ENCODE measurements around the gene FBRS.

The FBRS gene

DNA sequence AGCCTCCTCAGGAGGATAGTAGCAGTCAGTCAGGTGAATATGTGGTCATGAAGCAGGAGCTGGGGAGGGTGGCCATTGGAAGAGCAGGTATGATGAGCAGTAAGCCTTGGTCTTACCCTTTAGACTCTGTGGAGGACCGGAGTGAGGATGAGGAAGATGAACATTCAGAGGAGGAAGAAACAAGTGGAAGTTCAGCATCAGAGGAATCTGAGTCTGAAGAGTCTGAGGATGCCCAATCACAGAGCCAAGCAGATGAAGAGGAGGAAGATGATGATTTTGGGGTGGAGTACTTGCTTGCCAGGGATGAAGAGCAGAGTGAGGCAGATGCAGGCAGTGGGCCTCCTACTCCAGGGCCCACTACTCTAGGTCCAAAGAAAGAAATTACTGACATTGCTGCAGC is 53.5 kb downstream of the FBRS start:
- Histone ChIP-seq H3K27me3 (ENCODE audit: low read length) (no peaks in the 10 kb centered on the region), H3K4me3 (ENCODE audit: insufficient read depth, low read length, poor library complexity, severe bottlenecking) (no peak overlapping the region), H3K79me2 (ENCODE audit: insufficient read depth, low read length) (0 out of 2 replicates have a peak, but pooled peaks cover 14% of the 10 kb centered on the region), H3K9me3 (ENCODE audit: insufficient read depth, low read length) (no peaks in the 10 kb centered on the region), H3K27ac (ENCODE audit: low read depth, low read length) (no peak overlapping the region), H4K20me1 (ENCODE audit: low read depth, low read length) (peaks cover 1% of the 10 kb centered on the region; the same call in 1 of the 2 replicates), H3K4me2 (ENCODE audit: low read depth, low read length, poor library complexity, severe bottlenecking) (no peak overlapping the region), H2AFZ (ENCODE audit: low read depth, low read length, severe bottlenecking) (no peak overlapping the region), H3K36me3 (ENCODE audit: low read length) (peaks cover 61% of the 10 kb centered on the region), H3F3A (ENCODE audit: insufficient read depth) (peaks cover 7% of the 10 kb centered on the region; the same call in 1 of the 2 replicates), H3K9me2 (replicated peaks; ENCODE audit: insufficient read depth, low read length) (no peaks in the 10 kb centered on the region), H3K9ac (ENCODE audit: low read length) (no peak overlapping the region)
- no peak for TF ChIP-seq EZH2phosphoT487 (conservative IDR thresholded peaks at IDR 0.05; ENCODE audit: low read length)
- TF ChIP-seq, protein P1, sequence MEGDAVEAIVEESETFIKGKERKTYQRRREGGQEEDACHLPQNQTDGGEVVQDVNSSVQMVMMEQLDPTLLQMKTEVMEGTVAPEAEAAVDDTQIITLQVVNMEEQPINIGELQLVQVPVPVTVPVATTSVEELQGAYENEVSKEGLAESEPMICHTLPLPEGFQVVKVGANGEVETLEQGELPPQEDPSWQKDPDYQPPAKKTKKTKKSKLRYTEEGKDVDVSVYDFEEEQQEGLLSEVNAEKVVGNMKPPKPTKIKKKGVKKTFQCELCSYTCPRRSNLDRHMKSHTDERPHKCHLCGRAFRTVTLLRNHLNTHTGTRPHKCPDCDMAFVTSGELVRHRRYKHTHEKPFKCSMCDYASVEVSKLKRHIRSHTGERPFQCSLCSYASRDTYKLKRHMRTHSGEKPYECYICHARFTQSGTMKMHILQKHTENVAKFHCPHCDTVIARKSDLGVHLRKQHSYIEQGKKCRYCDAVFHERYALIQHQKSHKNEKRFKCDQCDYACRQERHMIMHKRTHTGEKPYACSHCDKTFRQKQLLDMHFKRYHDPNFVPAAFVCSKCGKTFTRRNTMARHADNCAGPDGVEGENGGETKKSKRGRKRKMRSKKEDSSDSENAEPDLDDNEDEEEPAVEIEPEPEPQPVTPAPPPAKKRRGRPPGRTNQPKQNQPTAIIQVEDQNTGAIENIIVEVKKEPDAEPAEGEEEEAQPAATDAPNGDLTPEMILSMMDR (IDR thresholded peaks at IDR 0.05; ENCODE audit: insufficient read depth, low read length, poor library complexity, severe bottlenecking), result no peak

DNA sequence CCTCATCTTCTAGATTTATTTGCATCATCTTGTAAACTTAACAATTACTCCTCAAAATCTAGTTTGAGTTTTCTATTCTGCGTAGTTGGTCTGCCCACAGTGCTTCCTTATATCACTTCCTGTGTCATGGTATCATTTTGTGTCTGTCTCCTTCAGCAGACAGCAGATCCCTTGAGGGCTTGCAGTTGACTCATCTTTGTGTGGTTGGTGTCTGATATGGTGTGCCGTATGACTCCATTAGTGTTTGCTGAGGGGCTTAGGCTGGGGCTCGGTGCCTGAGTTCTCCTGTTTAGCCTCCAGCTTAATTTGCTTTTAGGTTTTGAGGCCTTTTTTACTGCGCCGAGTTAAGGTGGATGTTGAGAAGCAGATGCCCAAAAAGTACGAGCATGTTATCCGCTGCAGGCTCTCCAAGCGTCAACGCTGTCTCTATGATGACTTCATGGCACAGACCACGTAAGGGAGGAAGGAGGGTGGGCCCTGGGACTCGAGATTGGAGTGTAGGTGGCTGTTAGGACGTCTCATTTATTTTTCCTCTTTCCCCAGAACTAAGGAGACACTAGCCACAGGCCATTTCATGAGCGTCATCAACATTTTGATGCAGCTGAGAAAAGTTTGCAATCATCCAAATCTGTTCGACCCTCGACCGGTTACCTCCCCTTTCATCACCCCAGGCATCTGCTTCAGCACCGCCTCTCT is 57.7 kb downstream of the FBRS start:
- Histone ChIP-seq H3K9me3 (ENCODE audit: insufficient read depth, low read length) (no peaks in the 10 kb centered on the region), H3K27ac (ENCODE audit: low read depth, low read length) (no peak overlapping the region), H2AFZ (ENCODE audit: low read depth, low read length, severe bottlenecking) (no peak overlapping the region), H3K4me2 (ENCODE audit: low read depth, low read length, poor library complexity, severe bottlenecking) (no peak overlapping the region), H3K79me2 (ENCODE audit: insufficient read depth, low read length) (peaks cover 21% of the 10 kb centered on the region; the same call in 1 of the 2 replicates), H3K36me3 (ENCODE audit: low read length) (peaks cover 41% of the 10 kb centered on the region), H3K9ac (ENCODE audit: low read length) (no peak overlapping the region), H3K4me3 (ENCODE audit: insufficient read depth, low read length, poor library complexity, severe bottlenecking) (no peak overlapping the region), H3K27me3 (ENCODE audit: low read length) (no peaks in the 10 kb centered on the region), H4K20me1 (ENCODE audit: low read depth, low read length) (no peaks in the 10 kb centered on the region; the same call in 1 of the 2 replicates), H3F3A (ENCODE audit: insufficient read depth) (peaks cover 7% of the 10 kb centered on the region; the same call in 1 of the 2 replicates), H3K9me2 (replicated peaks; ENCODE audit: insufficient read depth, low read length) (no peaks in the 10 kb centered on the region)
- TF ChIP-seq, protein P1 (IDR thresholded peaks at IDR 0.05; ENCODE audit: insufficient read depth, low read length, poor library complexity, severe bottlenecking), result no peak
- no peak for TF ChIP-seq EZH2phosphoT487 (conservative IDR thresholded peaks at IDR 0.05; ENCODE audit: low read length)

DNA sequence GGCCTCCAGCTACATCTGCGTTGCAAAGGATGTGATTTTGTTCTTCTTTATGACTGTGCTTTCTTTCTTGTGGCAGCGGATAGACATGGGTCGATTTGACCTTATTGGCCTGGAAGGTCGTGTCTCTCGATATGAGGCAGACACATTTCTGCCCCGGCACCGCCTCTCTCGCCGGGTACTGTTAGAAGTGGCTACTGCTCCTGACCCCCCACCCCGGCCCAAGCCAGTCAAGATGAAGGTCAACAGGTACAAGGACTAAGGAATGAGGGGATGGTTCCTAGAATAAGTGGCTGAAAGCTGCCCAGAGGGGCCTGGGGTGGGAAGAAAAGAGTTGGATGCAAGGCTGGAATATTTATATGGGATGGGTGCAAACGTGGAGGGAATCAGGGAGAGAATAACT is 61.9 kb downstream of the FBRS start:
- Histone ChIP-seq H4K20me1 (ENCODE audit: low read depth, low read length) (no peaks in the 10 kb centered on the region), H3K9ac (ENCODE audit: low read length) (no peak overlapping the region), H3K27me3 (ENCODE audit: low read length) (no peaks in the 10 kb centered on the region), H2AFZ (ENCODE audit: low read depth, low read length, severe bottlenecking) (no peak overlapping the region), H3K36me3 (ENCODE audit: low read length) (peaks cover 34% of the 10 kb centered on the region), H3K79me2 (ENCODE audit: insufficient read depth, low read length) (peaks cover 22% of the 10 kb centered on the region; the same call in 1 of the 2 replicates), H3K9me3 (ENCODE audit: insufficient read depth, low read length) (no peaks in the 10 kb centered on the region), H3K27ac (ENCODE audit: low read depth, low read length) (no peak overlapping the region), H3F3A (ENCODE audit: insufficient read depth) (peaks cover 1% of the 10 kb centered on the region; the same call in 1 of the 2 replicates), H3K4me3 (ENCODE audit: insufficient read depth, low read length, poor library complexity, severe bottlenecking) (no peak overlapping the region), H3K9me2 (replicated peaks; ENCODE audit: insufficient read depth, low read length) (no peaks in the 10 kb centered on the region), H3K4me2 (ENCODE audit: low read depth, low read length, poor library complexity, severe bottlenecking) (no peak overlapping the region)
- no peak for TF ChIP-seq EZH2phosphoT487 (conservative IDR thresholded peaks at IDR 0.05; ENCODE audit: low read length)
- TF ChIP-seq, protein P1 (IDR thresholded peaks at IDR 0.05; ENCODE audit: insufficient read depth, low read length, poor library complexity, severe bottlenecking), result no peak
